GM19463 (cell line): ENCODE measurements around the gene ATRNL1.
"Not testable (repeated sequence)": the region's sequence is repeated elsewhere in the genome, so short reads cannot be mapped to it uniquely, and the experiment has no call there.

Experiments
- ATAC-seq: cut with Tn5 transposase; IDR thresholded peaks from one replicate; pipeline ENCODE4 v1.9.1; 2021; ENCODE audit warnings: mild to moderate bottlenecking, moderate library complexity; ENCODE audit not compliant: unreplicated experiment

The ATRNL1 gene

GRCh38 chr10:115720121-115720520, 627.0 kb downstream of the ATRNL1 start:
- ATAC-seq = no peak

GRCh38 chr10:115727129-115727528, 634.0 kb downstream of the ATRNL1 start:
- no peak for ATAC-seq

GRCh38 chr10:115744089-115744488, 650.9 kb downstream of the ATRNL1 start:
- no peak for ATAC-seq

- ATAC-seq = no peak
Measured at GRCh38 chr10:115745943-115746342, 652.8 kb downstream of the ATRNL1 start.

- no peak for ATAC-seq
Measured at GRCh38 chr10:115747811-115748210, 654.6 kb downstream of the ATRNL1 start.

GRCh38 chr10:115758488-115758887, 665.3 kb downstream of the ATRNL1 start:
- not testable (repeated sequence) for ATAC-seq

GRCh38 chr10:115760131-115760530, 667.0 kb downstream of the ATRNL1 start:
- ATAC-seq = no peak

GRCh38 chr10:115761166-115761565, 668.0 kb downstream of the ATRNL1 start:
- no peak for ATAC-seq

GRCh38 chr10:115762029-115762428, 668.9 kb downstream of the ATRNL1 start:
- ATAC-seq = no peak

GRCh38 chr10:115771755-115772154, 678.6 kb downstream of the ATRNL1 start:
- no peak for ATAC-seq

GRCh38 chr10:115772606-115773005, 679.4 kb downstream of the ATRNL1 start:
- no peak for ATAC-seq

GRCh38 chr10:115773832-115774231, 680.7 kb downstream of the ATRNL1 start:
- ATAC-seq = no peak

- no peak for ATAC-seq
Measured at GRCh38 chr10:115774721-115775120, 681.6 kb downstream of the ATRNL1 start.

GRCh38 chr10:115777646-115778045, 684.5 kb downstream of the ATRNL1 start:
- no peak for ATAC-seq

GRCh38 chr10:115790220-115790619, 697.1 kb downstream of the ATRNL1 start:
- no peak for ATAC-seq

GRCh38 chr10:115795964-115796363, 702.8 kb downstream of the ATRNL1 start:
- no peak for ATAC-seq

- no peak for ATAC-seq
Measured at GRCh38 chr10:115801457-115801856, 708.3 kb downstream of the ATRNL1 start.

- no peak for ATAC-seq
Measured at GRCh38 chr10:115801992-115802391, 708.8 kb downstream of the ATRNL1 start.

GRCh38 chr10:115802911-115803310, 709.7 kb downstream of the ATRNL1 start:
- ATAC-seq = no peak

GRCh38 chr10:115814542-115814941, 721.4 kb downstream of the ATRNL1 start:
- ATAC-seq = no peak

GRCh38 chr10:115818012-115818411, 724.8 kb downstream of the ATRNL1 start:
- ATAC-seq = no peak

GRCh38 chr10:115826396-115826795, 733.2 kb downstream of the ATRNL1 start:
- ATAC-seq = no peak

- ATAC-seq = no peak
Measured at GRCh38 chr10:115827231-115828009, 734.3 kb downstream of the ATRNL1 start.
